ENCODE results near the gene TWIST1. TPM values are rescaled to one million over a fixed set of nuclear protein-coding genes. Genes with fewer than 3 reads are reported as not detected.

Gene TWIST1
- total RNA-seq, 1 experiment from 2014 or later, result not detected

DNA sequence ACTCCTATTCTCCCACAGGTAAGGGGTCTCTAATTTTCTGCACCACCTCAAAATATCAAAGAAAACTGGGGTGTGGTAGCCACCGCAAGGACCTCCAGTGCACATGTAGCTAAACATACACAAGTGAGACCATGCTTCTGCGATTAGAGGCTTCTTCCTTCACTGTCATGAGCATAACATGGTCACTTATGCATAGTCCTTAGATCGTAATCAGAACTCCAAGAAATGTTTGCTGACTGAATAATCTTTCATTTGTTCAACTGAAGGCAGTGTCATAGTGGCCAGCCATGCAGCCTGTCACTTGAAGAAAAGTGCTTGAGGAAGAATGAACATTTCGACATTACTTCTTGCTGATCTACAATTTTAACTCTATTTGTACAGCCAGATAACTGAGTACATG lies 14.6 kb downstream of the TWIST1 start:
- POLR2A ChIA-PET, result no interaction called here
- H3K9me3 ChIP-seq (ENCODE audit: control insufficient read depth, insufficient read depth, low read depth, low read length), result no peaks in the 10 kb centered on the region
- no peaks in the 10 kb centered on the region for H3K4me1 ChIP-seq (ENCODE audit: control insufficient read depth, insufficient read depth, low read length)
- H3K27me3 ChIP-seq (ENCODE audit: control insufficient read depth, insufficient read depth, low read length), result no peaks in the 10 kb centered on the region
- BruUV-seq (replicated peaks), result no TSS peak
- TF ChIP-seq POLR2AphosphoS5 (IDR thresholded peaks at IDR 0.05; ENCODE audit: low read depth, low read length) (no peak), TCF7L2 (IDR thresholded peaks at IDR 0.05; ENCODE audit: low read depth, low read length) (no peak), SIN3A (IDR thresholded peaks at IDR 0.05; ENCODE audit: borderline replicate concordance, insufficient read depth, low read depth, low read length) (no peak)
- TF ChIP-seq, protein P1, sequence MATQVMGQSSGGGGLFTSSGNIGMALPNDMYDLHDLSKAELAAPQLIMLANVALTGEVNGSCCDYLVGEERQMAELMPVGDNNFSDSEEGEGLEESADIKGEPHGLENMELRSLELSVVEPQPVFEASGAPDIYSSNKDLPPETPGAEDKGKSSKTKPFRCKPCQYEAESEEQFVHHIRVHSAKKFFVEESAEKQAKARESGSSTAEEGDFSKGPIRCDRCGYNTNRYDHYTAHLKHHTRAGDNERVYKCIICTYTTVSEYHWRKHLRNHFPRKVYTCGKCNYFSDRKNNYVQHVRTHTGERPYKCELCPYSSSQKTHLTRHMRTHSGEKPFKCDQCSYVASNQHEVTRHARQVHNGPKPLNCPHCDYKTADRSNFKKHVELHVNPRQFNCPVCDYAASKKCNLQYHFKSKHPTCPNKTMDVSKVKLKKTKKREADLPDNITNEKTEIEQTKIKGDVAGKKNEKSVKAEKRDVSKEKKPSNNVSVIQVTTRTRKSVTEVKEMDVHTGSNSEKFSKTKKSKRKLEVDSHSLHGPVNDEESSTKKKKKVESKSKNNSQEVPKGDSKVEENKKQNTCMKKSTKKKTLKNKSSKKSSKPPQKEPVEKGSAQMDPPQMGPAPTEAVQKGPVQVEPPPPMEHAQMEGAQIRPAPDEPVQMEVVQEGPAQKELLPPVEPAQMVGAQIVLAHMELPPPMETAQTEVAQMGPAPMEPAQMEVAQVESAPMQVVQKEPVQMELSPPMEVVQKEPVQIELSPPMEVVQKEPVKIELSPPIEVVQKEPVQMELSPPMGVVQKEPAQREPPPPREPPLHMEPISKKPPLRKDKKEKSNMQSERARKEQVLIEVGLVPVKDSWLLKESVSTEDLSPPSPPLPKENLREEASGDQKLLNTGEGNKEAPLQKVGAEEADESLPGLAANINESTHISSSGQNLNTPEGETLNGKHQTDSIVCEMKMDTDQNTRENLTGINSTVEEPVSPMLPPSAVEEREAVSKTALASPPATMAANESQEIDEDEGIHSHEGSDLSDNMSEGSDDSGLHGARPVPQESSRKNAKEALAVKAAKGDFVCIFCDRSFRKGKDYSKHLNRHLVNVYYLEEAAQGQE (IDR thresholded peaks at IDR 0.05; ENCODE audit: insufficient read depth in 1 of 2, low read depth in 2 of 2, low read length in 1 of 2), result no peak
- CTCF ChIA-PET, result no interaction called here
- H3K36me3 ChIP-seq (ENCODE audit: control insufficient read depth, insufficient read depth, low read length), result no peaks in the 10 kb centered on the region
- ATAC-seq (no peak), DNase-seq (ENCODE audit: low read depth, low spot score) (no peak)
- H3K27ac ChIP-seq (ENCODE audit: low read length), result no peak overlapping the region
- no peak overlapping the region for H3K4me3 ChIP-seq (ENCODE audit: low read depth in 2 of 2, low read length in 2 of 2)
- intact Hi-C loops (cut with micrococcal nuclease; ENCODE audit: unreplicated experiment), result no loop called here
- in situ Hi-C loops (cut with HindIII; ENCODE audit: low pct_unique_long_range_greater_than_20kb, low sequenced_read_pairs), result no loop called here

DNA sequence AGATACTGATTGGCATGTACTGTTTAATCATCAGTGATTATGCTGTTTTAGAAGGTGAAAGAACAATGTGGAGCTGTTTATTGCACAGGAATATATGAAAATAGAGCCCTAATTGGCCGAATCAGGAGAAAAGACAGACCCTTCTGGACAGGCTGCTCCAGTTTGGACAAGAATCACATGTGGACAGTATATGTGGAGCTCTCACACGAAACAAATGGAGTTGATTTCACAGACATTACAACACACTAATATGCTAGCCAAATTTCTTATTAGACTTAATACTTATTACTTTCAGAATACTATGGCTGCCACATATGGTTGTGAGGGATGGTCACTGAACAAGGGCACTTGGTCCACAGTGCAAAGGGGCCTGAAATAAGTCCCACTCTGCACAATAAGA lies 15.5 kb downstream of the TWIST1 start:
- no peak for ATAC-seq
- ChIA-PET CTCF (no interaction called here), POLR2A (no interaction called here)
- Histone ChIP-seq H3K4me1 (ENCODE audit: control insufficient read depth, insufficient read depth, low read length) (no peaks in the 10 kb centered on the region), H3K9me3 (ENCODE audit: control insufficient read depth, insufficient read depth, low read depth, low read length) (no peaks in the 10 kb centered on the region), H3K27me3 (ENCODE audit: control insufficient read depth, insufficient read depth, low read length) (no peaks in the 10 kb centered on the region), H3K27ac (ENCODE audit: low read length) (no peak overlapping the region), H3K4me3 (ENCODE audit: low read depth in 2 of 2, low read length in 2 of 2) (no peak overlapping the region), H3K36me3 (ENCODE audit: control insufficient read depth, insufficient read depth, low read length) (no peaks in the 10 kb centered on the region)
- no peak for DNase-seq (ENCODE audit: low read depth, low spot score)
- in situ Hi-C loops (cut with HindIII; ENCODE audit: low pct_unique_long_range_greater_than_20kb, low sequenced_read_pairs) (no loop called here), intact Hi-C loops (cut with micrococcal nuclease; ENCODE audit: unreplicated experiment) (no loop called here)
- no peak for TF ChIP-seq SIN3A (IDR thresholded peaks at IDR 0.05; ENCODE audit: borderline replicate concordance, insufficient read depth, low read depth, low read length)
- no peak for TF ChIP-seq CTCF (IDR thresholded peaks at IDR 0.05)
- TF ChIP-seq, protein P1 (IDR thresholded peaks at IDR 0.05; ENCODE audit: insufficient read depth in 1 of 2, low read depth in 2 of 2, low read length in 1 of 2), result no peak
- TF ChIP-seq TCF7L2 (IDR thresholded peaks at IDR 0.05; ENCODE audit: low read depth, low read length), result no peak
- TF ChIP-seq POLR2AphosphoS5 (IDR thresholded peaks at IDR 0.05; ENCODE audit: low read depth, low read length), result no peak
- BruUV-seq (replicated peaks), result no TSS peak
